NCI-H1694 (cell line): ENCODE measurements around the gene LPIN1.

Experiments
- DNase-seq: peaks from one replicate; lab custom pipeline; 2025; lab: John Stamatoyannopoulos, UW

LPIN1 gene

GRCh38 chr2:11866358-11867335 is 120.2 kb downstream of the LPIN1 start:
- no peak for DNase-seq

DNA sequence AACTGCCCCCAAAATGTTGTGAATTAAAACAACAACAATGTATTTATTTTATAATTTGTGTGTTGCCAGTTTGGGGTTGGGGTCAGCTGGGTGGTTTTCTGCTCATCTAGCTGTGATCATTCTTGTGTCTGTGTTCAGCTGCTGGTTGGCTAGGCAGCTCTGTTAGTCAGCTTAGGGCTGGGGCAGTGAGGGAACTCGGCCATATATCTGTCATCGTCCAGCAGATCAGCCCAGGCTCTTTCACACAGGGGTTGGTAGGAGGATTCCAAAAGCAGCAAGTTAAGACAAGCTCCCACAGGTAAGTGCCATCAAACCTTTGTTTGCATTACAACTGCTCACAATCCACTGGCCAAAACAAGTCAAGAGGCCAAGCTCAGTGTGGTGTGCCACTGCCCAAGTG is 121.5 kb downstream of the LPIN1 start:
- DNase-seq: no peak

- DNase-seq: no peak
Measured at GRCh38 chr2:11869391-11869991, 123.1 kb downstream of the LPIN1 start.

DNA sequence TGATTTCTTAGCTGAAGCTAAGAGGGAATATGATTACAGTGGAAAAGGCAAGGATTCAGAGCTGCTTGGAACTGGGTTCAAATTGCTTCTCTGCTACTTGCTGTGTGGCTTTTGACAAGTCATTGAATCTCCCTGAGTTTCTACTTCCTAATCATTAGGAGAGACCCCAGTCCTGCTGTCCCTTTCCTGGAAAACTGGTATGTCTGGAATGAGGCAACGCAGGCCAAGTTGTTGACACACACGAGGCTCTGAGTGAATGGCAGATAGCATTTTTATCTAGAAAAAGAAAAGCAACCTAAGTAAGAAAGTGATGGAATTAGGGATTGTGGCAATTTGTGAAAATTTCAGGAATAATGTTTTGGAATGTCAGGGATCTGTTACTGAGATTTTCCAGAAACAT is 123.6 kb downstream of the LPIN1 start:
- DNase-seq: no peak

- DNase-seq: no peak
Measured at GRCh38 chr2:11870584-11870983, 124.2 kb downstream of the LPIN1 start.

GRCh38 chr2:11871421-11871820 is 125.0 kb downstream of the LPIN1 start:
- no peak for DNase-seq

DNA sequence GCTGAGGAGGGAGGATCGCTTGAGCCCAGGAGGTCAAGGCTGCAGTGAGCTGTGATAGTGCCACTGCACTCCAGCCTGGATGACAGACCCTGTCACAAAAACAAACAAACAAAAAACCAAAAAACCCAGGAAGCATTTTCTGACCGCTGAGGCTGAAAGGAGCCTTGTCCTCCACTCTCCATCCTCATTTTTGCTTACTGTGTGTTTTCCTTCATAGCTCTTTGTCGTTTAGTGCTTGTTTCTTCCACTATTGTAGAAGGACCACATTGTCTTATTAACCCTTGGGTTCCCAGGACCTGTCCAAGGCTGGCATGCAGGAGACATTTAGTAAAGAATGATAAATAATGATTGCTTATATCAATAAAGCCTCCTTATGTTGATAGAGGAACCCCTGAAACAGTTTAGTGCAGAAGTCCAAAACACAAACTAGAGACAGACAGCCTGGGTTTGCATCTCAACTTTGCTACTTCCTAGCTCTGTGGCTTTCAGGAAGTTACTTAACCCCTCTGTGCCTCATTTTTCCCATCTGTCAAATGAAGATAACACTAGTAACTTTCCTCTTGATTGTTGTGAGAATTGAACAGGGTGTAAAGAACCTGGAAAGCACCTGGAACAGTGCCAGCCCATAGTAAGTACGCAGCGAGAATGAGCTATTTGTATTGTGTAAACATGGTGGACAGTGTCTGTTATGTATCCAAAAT is 126.0 kb downstream of the LPIN1 start:
- no peak for DNase-seq

GRCh38 chr2:11872948-11873269 is 126.5 kb downstream of the LPIN1 start:
- no peak for DNase-seq

DNA sequence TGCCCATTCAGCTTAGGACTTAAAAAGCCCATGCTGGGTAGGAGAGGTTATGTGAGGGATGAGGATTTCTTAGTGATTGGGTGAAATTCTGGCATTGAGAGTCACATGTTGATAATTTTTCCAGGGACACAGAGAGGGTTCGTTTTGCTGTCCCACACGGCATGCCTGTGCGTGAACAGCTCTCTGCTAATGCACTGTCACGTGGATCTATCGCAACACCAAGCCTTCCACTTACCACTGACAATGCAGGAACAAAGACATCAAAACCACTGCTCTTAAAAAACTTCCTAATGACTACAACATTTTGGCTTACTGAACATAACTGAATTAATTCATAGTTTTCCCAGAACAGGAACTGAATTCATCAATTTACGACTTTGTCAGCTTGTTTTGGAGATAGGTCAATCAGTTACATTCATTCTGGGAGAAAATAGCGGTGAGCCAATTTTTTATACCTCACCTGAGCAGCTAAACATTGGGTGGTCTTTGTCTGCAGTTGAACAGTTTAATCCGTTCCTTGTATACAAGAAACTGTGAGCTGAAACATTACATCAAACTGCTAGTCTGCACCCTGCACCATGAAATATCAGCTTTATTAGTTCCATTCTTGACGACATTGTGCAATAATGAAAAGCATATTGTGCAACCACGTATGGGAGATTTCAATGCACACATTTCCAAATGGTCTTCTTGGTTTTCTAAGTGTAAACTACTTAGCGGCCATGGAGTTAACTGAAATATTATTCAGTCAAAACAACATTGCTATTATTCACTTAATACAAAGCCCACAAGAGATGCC is 127.1 kb downstream of the LPIN1 start:
- DNase-seq: no peak

- DNase-seq: no peak
Measured at GRCh38 chr2:11874861-11875260, 128.4 kb downstream of the LPIN1 start.

GRCh38 chr2:11875481-11875880 is 129.0 kb downstream of the LPIN1 start:
- no peak for DNase-seq

DNA sequence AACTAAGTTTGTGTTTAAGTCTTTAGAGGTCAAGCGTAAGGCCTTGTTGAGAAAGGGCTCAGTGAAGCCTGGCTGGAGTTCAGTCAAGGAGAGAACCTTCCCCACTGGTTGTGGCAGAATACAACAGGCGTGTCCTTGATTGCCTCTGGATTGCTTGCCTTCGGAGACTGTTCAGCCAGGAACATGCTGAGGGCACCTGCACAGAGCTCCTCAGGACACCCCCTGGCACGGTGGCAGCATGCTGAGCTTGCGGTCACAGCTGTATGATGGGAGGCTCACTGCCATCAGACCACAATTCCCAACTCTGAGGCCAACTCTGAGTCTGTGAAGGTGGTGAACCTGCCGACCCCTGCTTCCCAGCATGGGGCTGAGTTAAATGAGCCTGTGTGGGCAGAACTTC is 130.0 kb downstream of the LPIN1 start:
- DNase-seq: no peak

GRCh38 chr2:11876889-11877288 is 130.5 kb downstream of the LPIN1 start:
- no peak for DNase-seq
